SK-MEL-5 (cell line): ENCODE results near the gene SLC25A38. TPM values are rescaled to one million over a fixed set of nuclear protein-coding genes. Genes with fewer than 3 reads are reported as not detected.
"Not testable (repeated sequence)": the region's sequence is repeated elsewhere in the genome, so short reads cannot be mapped to it uniquely, and the experiment has no call there.

ENCODE experiments used
- DNase-seq: peaks from one replicate; pipeline ENCODE4 v3.0.0-alpha.2; 2016; ENCODE audit warnings: low read depth, low spot score
- in situ Hi-C: cut with HindIII; loops from 2 replicates; pipeline ENCODE4 v1.10.0; 2016; ENCODE audit warnings: low sequenced_read_pairs, high pct_unique_total_duplicates, low pct_unique_long_range_greater_than_20kb
- total RNA-seq: library from RNA; depleted of rRNA; stranded (reverse); fragments of >200 nt; shearing (Covaris generic); gene quantifications from 2 replicates; pipeline ENCODE4 v1.2.3, GENCODE V29; 2014

Gene SLC25A38
- total RNA-seq, 1 experiment from 2014 or later = 17.7 TPM

GRCh38 chr3:39401983-39402382 is 18.8 kb downstream of the SLC25A38 start:
- DNase-seq = no peak

DNA sequence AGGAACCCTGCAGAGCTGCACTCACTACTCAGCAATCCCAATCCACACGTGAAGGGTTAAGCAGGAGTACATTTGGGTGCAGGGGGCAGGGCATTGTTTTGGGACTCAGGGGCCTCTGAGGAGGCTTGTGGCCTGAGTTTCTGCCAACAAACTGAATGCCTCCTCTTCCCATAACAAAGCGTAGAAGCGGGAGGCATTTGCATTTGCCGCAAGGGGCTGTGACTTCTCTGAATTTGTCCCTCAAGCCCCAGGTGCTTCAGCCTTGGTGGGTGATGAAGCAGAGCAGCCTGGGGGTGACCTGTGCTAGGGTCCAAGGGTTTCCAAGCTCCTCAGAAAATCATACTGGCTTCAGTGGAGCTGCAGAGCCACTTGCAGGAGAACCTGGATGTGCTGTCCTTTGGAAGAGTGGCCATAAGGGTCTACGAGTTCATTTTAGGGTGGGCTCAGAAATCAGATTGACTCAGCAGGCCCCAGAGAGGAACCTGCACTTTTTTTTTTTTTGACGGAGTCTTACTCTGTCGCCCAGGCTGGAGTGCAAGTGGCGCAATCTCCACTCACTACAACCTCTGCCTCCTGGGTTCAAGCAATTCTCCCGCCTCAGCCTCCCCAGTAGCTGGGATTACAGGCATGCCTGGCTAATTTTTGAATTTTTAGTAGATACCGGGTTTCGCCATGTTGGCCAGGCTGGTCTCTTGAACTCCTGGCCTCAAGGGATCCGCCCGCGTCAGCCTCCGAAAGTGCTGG is 21.9 kb downstream of the SLC25A38 start:
- in situ Hi-C loops = no loop called here
- DNase-seq = no peak

More at GRCh38 chr3:39401983-39402382, 18.8 kb downstream of the SLC25A38 start:
- in situ Hi-C loops = no loop called here

- in situ Hi-C loops = no loop called here
- no peak for DNase-seq
These were observed 22.7 kb downstream of the SLC25A38 start for GRCh38 chr3:39405687-39406367.

- in situ Hi-C loops = no loop called here
- DNase-seq = peak; percentile 97
These were observed 23.4 kb downstream of the SLC25A38 start, which contains the start of gene RPSA for GRCh38 chr3:39406368-39407258. RPSA (plus strand) TSS chr3:39406720; CDS start chr3:39407654, 934 bp downstream.

GRCh38 chr3:39407259-39407629 is 24.1 kb downstream of the SLC25A38 start:
- in situ Hi-C loops = no loop called here

GRCh38 chr3:39407773-39408492 is 24.8 kb downstream of the SLC25A38 start:
- no peak for DNase-seq
- in situ Hi-C loops = no loop called here

More at GRCh38 chr3:39407259-39407629, 24.1 kb downstream of the SLC25A38 start:
- DNase-seq = no peak

DNA sequence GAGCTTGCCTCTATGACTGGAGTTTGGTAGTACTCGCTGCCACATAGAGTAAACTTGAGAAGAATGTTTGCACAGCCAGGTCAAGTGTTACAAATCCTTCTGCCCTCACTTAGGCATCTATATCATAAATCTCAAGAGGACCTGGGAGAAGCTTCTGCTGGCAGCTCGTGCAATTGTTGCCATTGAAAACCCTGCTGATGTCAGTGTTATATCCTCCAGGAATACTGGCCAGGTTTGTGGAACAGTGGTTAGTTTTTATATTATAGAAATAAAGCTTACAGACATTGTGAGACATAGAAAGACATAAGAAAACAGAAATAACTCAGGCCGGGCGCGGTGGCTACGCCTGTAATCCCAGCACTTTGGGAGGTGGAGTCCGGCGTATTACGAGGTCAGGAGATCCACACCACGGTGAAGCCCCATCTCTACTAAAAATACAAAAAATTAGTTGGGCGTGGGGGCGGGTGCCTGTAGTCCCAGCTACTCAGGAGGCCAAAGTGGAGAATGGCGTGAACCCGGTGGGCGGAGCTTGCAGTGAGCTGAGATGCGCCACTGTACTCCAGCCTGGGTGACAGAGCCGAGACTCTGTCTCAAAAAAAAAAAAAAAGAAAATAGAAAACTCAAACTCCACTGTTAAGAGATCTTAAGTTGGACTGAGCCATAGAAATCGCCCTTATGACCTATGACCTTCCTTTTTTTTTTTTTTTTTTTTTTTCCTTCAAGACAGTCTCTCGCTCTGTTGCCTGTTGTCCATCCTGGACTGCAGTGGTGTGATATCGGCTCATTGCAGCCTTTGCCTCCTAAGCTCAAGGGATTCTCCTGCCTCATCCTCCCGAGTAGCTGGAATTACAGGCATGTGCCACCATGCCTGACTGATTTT is 25.6 kb downstream of the SLC25A38 start:
- in situ Hi-C loops = no loop called here
- no peak for DNase-seq

DNA sequence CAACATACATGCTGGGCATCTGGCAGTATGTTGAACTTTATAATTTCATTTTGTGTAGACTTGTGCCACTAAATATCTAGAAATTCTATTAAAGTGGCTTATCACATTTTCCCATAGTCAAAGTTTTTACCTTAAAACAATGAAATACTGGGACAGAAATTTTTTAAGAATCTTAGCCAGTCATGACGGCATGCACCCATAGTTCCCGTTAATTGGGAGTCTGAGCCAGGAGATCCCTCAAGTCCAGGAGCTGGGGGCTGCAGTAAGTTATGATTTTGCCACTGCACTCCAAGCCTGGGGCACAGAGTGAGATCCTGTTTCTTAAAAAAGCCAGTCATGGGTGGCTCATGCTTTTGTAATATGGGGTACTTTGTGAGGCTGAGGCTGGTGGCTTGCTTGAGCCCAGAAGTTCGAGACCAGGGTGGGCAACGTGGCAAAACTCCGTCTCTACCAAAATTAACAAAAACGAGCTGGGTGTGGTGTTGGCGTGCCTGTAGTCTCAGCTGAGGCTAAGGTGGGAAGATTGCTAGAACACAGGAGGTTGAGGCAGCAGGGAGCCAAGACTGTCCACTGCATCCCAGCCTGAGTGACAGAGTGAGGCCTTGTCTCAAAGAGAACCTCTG is 26.5 kb downstream of the SLC25A38 start:
- in situ Hi-C loops = no loop called here
- no peak for DNase-seq

GRCh38 chr3:39410893-39411292 is 27.7 kb downstream of the SLC25A38 start:
- in situ Hi-C loops = no loop called here
- no peak for DNase-seq

GRCh38 chr3:39412668-39413260 is 29.6 kb downstream of the SLC25A38 start:
- in situ Hi-C loops = no loop called here
- no peak for DNase-seq

DNA sequence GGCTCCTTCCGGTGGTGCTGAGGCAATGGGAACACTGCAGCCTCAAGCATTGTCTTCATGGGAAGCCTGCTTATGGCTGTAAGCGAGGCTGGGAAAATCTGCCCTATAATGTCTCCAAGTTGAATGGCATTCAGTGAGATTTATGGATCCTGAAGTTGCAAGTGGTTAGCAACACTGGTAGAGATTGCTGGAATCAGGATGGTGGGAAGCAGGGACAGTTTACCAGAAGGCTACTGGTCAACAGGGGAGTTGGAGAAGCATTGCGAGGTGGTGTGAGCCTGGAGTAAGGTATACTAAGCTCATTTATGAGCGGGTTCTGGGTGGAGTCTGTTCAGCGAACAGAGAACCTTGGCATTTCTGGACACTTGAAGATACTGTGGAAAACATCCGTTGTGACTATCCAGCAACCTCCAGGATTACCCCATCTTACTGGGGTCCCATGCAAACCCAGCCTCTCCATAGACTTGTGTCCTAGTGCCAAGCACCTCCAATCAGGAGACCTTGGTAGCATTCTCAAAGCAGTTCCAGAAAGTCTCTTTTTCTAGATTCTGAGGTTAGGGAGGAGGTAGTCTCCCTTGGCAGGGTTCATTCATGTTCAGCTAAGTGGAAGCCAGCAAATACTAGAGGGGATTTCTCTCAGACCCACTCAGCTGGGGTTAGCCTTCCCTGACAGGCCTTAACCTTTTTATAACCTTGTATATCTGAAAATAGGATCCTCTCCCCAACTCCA is 30.7 kb downstream of the SLC25A38 start:
- in situ Hi-C loops = no loop called here
- DNase-seq = no peak

DNA sequence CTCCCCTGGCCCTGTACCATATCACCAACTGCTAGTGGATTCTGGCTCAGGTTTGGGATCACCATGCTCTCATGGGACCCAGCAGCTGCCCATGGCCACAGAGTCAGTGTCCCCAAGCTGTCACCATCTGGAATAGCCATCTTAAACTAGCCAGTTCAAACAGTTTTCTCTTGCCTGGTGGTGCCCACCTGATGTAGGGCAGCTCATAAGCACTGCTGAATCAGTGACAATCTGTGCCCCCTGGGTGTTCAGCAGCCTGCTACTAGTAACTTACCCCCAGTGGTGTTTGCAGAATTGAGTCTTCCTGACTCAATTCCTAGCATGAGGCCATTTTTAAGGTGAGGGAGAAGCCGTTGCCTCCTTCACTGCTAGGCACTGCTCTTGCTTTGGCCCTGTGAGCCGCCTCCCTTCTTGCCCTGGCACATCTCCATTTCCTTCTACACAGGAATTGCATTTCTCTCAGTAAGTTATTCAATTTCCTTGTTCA is 31.3 kb downstream of the SLC25A38 start:
- DNase-seq = no peak
- in situ Hi-C loops = no loop called here

DNA sequence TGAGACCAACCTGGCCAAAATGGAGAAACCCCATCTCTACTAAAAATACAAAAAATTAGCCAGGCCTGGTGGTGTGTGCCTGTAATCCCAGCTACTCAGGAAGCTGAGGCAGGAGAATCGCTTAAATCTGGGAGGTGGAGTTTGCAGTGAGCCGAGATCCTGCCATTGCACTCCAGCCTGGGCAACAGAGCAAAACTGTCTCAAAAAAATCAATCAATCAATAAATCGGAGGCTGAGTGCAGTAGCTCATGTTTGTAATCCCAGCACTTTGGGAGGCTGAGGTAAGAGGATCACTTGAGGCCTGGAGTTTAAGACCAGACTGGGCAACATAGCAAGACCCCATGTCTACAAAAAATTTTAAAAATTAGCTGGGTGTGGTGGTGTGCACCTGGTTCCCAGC is 32.1 kb downstream of the SLC25A38 start:
- in situ Hi-C loops, DNase-seq: not testable (repeated sequence)

- no peak for DNase-seq
These were observed 32.8 kb downstream of the SLC25A38 start for GRCh38 chr3:39415983-39416382.

GRCh38 chr3:39416998-39417397 is 33.8 kb downstream of the SLC25A38 start:
- in situ Hi-C loops, DNase-seq: not testable (repeated sequence)

More at GRCh38 chr3:39415983-39416382, 32.8 kb downstream of the SLC25A38 start:
- in situ Hi-C loops = no loop called here
